GM12864 (cell line): Measurements from ENCODE around the gene WDFY4.

Experiments used
- DNase-seq: peaks from one replicate; pipeline ENCODE4 v3.0.0-alpha.2; 2011; ENCODE audit warnings: low read depth
- H3K4me3 ChIP-seq: 2 replicates; pipeline ENCODE4 v1.5.1; 2011; ENCODE audit warnings: mild to moderate bottlenecking, low read depth, low read length, control low read depth
- TF ChIP-seq, protein P1 (sequence below): IDR thresholded peaks from 2 replicates; pipeline ENCODE4 v1.5.1; 2011; ENCODE audit warnings: low read depth, mild to moderate bottlenecking, moderate library complexity, low read length, control low read depth, inconsistent platforms; ENCODE audit errors: missing control alignments

Gene WDFY4

GRCh38 chr10:48902096-48902495 is 217.4 kb downstream of the WDFY4 start:
- TF ChIP-seq, protein P1, sequence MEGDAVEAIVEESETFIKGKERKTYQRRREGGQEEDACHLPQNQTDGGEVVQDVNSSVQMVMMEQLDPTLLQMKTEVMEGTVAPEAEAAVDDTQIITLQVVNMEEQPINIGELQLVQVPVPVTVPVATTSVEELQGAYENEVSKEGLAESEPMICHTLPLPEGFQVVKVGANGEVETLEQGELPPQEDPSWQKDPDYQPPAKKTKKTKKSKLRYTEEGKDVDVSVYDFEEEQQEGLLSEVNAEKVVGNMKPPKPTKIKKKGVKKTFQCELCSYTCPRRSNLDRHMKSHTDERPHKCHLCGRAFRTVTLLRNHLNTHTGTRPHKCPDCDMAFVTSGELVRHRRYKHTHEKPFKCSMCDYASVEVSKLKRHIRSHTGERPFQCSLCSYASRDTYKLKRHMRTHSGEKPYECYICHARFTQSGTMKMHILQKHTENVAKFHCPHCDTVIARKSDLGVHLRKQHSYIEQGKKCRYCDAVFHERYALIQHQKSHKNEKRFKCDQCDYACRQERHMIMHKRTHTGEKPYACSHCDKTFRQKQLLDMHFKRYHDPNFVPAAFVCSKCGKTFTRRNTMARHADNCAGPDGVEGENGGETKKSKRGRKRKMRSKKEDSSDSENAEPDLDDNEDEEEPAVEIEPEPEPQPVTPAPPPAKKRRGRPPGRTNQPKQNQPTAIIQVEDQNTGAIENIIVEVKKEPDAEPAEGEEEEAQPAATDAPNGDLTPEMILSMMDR: no peak
- no peak for DNase-seq
- no peak overlapping the region for H3K4me3 ChIP-seq

- H3K4me3 ChIP-seq: no peak overlapping the region
- no peak for DNase-seq
- TF ChIP-seq, protein P1: no peak
These were observed 218.5 kb downstream of the WDFY4 start for GRCh38 chr10:48903151-48903550.

GRCh38 chr10:48904861-48905260 is 220.2 kb downstream of the WDFY4 start:
- no peak for DNase-seq
- TF ChIP-seq, protein P1: no peak
- no peak overlapping the region for H3K4me3 ChIP-seq

DNA sequence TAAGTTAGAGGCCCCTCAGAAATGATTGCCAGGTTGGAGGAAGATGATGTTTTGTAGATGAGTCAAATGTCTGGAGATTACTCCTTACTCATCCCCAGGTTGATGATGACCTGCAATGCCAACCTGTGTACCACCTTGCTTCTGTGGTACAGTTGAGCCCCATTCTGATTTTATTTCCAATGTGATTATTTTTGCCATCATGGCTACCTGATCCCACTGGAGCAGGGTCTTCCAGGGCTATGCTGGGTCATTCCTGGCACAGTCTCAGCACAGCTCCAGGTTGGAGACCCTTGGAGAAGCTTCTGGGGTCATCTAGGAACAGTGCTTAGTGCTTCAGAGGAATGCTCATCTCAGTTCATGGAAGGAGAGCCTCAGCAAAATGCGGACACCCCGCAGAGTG is 220.6 kb downstream of the WDFY4 start:
- no peak overlapping the region for H3K4me3 ChIP-seq
- no peak for DNase-seq
- TF ChIP-seq, protein P1: no peak

DNA sequence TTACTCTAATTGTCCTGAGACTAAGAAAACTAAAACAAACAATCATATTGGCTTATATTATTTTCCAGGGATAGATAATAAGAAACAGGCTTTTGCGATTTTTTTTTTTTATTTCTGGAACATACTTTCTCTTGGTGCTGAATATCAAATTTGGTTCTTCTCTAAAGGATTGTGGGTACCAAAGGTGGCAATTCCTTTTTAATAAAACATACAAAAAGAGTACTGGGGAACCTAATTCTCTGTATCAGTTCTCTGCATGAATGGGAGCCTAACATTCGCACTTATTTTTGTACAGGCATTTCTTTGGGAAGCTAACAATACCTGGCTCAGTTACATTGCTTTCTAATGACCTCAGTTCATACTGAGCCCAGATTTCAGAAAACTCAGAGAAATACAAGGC is 222.2 kb downstream of the WDFY4 start:
- TF ChIP-seq, protein P1: no peak
- H3K4me3 ChIP-seq: no peak overlapping the region
- no peak for DNase-seq

GRCh38 chr10:48907730-48908129 is 223.1 kb downstream of the WDFY4 start:
- DNase-seq: no peak
- TF ChIP-seq, protein P1: no peak
- no peak overlapping the region for H3K4me3 ChIP-seq

DNA sequence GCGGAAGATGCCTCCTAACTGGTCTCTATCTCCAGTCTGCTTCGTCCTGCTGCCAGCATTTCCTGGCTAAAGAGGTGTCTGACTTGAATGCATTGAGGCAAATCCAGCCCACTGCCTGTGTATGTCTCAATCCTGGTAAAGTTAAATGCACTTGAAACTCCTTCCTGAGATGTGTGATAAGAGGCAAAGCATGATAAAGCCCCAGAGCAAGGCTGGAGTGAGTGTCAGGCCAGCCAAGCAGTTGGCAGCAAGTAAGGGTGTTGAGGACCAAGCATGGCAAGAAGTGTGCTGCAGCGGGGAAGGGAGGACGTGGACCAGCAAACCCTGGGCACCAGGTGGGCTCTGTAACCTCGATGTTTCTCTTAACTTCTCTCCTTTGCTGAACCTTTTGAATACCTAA is 225.9 kb downstream of the WDFY4 start:
- TF ChIP-seq, protein P1: no peak
- H3K4me3 ChIP-seq: no peak overlapping the region
- no peak for DNase-seq
